H9 (cell line): ENCODE results near the gene RGS3. TPM values are rescaled to one million over a fixed set of nuclear protein-coding genes. Genes with fewer than 3 reads are reported as not detected.

Experiments
- DNase-seq: peaks from one replicate; pipeline ENCODE4 v3.0.0-alpha.2; 2017
- H2AFZ ChIP-seq: one replicate; pipeline ENCODE4 v1.6.1; 2013; ENCODE audit warnings: mild to moderate bottlenecking, low read length, control low read depth, moderate library complexity
- H2AK5ac ChIP-seq: 2 replicates; pipeline ENCODE4 v1.6.1; 2013; ENCODE audit warnings: low read length, control low read depth, mixed read lengths; ENCODE audit not compliant: insufficient read length
- H2BK120ac ChIP-seq: one replicate; pipeline ENCODE4 v1.6.1; 2013; ENCODE audit warnings: low read depth, mild to moderate bottlenecking, low read length, control low read depth, inconsistent platforms; ENCODE audit not compliant: poor library complexity, severe bottlenecking
- H2BK12ac ChIP-seq: 2 replicates; pipeline ENCODE4 v1.6.1; 2013; ENCODE audit warnings: low read length, control low read depth, mixed read lengths, low read depth; ENCODE audit not compliant: insufficient read length
- H2BK15ac ChIP-seq: 2 replicates; pipeline ENCODE4 v1.6.1; 2013; ENCODE audit warnings: low read depth, low read length, control low read depth
- H2BK20ac ChIP-seq: one replicate; pipeline ENCODE4 v1.6.1; 2013; ENCODE audit warnings: low read depth, mild to moderate bottlenecking, low read length, control low read depth, inconsistent platforms; ENCODE audit not compliant: poor library complexity, severe bottlenecking
- H2BK5ac ChIP-seq: 2 replicates; pipeline ENCODE4 v1.6.1; 2013; ENCODE audit warnings: low read length, control low read depth, mixed read lengths; ENCODE audit not compliant: insufficient read length
- H3K14ac ChIP-seq: 2 replicates; pipeline ENCODE4 v1.6.1; 2013; ENCODE audit warnings: low read length, control low read depth; ENCODE audit not compliant: insufficient read depth
- H3K18ac ChIP-seq: 2 replicates; pipeline ENCODE4 v1.6.1; 2013; ENCODE audit warnings: low read depth, mild to moderate bottlenecking, mixed read lengths, low read length, control low read depth; ENCODE audit not compliant: insufficient read length
- H3K23ac ChIP-seq: 2 replicates; pipeline ENCODE4 v1.6.1; 2013; ENCODE audit warnings: low read length, control low read depth, mixed read lengths, low read depth; ENCODE audit not compliant: insufficient read length
- H3K23me2 ChIP-seq: 2 replicates; pipeline ENCODE4 v1.6.1; 2013; ENCODE audit warnings: low read depth, mild to moderate bottlenecking, mixed read lengths, low read length, control low read depth; ENCODE audit not compliant: insufficient read length, poor library complexity, severe bottlenecking
- H3K27ac ChIP-seq: 2 replicates; pipeline ENCODE4 v1.5.1; 2013; ENCODE audit warnings: low read length, control low read depth, mixed read lengths, low read depth; ENCODE audit not compliant: insufficient read length
- H3K27me3 ChIP-seq: 2 replicates; pipeline ENCODE4 v1.6.1; 2013; ENCODE audit warnings: low read length, control low read depth, inconsistent platforms; ENCODE audit not compliant: insufficient read depth
- H3K4ac ChIP-seq: 2 replicates; pipeline ENCODE4 v1.6.1; 2013; ENCODE audit warnings: low read depth, mild to moderate bottlenecking, control low read depth, inconsistent platforms, low read length, moderate library complexity
- H3K4me1 ChIP-seq: 2 replicates; pipeline ENCODE4 v1.6.1; 2013; ENCODE audit warnings: low read length, control low read depth, inconsistent platforms; ENCODE audit not compliant: insufficient read depth
- H3K4me2 ChIP-seq: 2 replicates; pipeline ENCODE4 v1.6.1; 2013; ENCODE audit warnings: low read length, control low read depth, mixed read lengths; ENCODE audit not compliant: insufficient read length, insufficient read depth
- H3K56ac ChIP-seq: 2 replicates; pipeline ENCODE4 v1.6.1; 2013; ENCODE audit warnings: low read depth, mild to moderate bottlenecking, mixed read lengths, low read length, control low read depth; ENCODE audit not compliant: insufficient read length
- H3K79me1 ChIP-seq: 2 replicates; pipeline ENCODE4 v1.6.1; 2013; ENCODE audit warnings: low read depth, mild to moderate bottlenecking, moderate library complexity, low read length, control low read depth, inconsistent platforms; ENCODE audit not compliant: insufficient read depth, poor library complexity, severe bottlenecking
- H3K79me2 ChIP-seq: 2 replicates; pipeline ENCODE4 v1.6.1; 2013; ENCODE audit warnings: low read length, control low read depth, inconsistent platforms; ENCODE audit not compliant: insufficient read depth
- H3K9ac ChIP-seq: 2 replicates; pipeline ENCODE4 v1.6.1; 2013; ENCODE audit warnings: low read length, control low read depth, mixed read lengths; ENCODE audit not compliant: insufficient read length; ENCODE audit errors: extremely low read depth
- H3K9me3 ChIP-seq: one replicate; pipeline ENCODE4 v1.6.1; 2013; ENCODE audit warnings: low read depth, low read length, inconsistent platforms; ENCODE audit not compliant: control insufficient read depth
- H3T11ph ChIP-seq: one replicate; pipeline ENCODE4 v1.6.1; 2013; ENCODE audit warnings: mild to moderate bottlenecking, low read length, control low read depth, inconsistent platforms
- H4K20me1 ChIP-seq: one replicate; pipeline ENCODE4 v1.6.1; 2013; ENCODE audit not compliant: control insufficient read depth, insufficient read length, insufficient read depth
- H4K5ac ChIP-seq: 2 replicates; pipeline ENCODE4 v1.6.1; 2013; ENCODE audit warnings: low read depth, mild to moderate bottlenecking, mixed read lengths, low read length, control low read depth; ENCODE audit not compliant: insufficient read length
- H4K8ac ChIP-seq: replicated peaks from 2 replicates; pipeline ENCODE4 v1.6.1; 2013; ENCODE audit warnings: low read length, control low read depth, mixed read lengths, low read depth; ENCODE audit not compliant: insufficient read length
- H4K91ac ChIP-seq: 2 replicates; pipeline ENCODE4 v1.6.1; 2013; ENCODE audit warnings: low read depth, mild to moderate bottlenecking, moderate library complexity, mixed read lengths, low read length, control low read depth; ENCODE audit not compliant: insufficient read length
- H3K27ac Mint-ChIP-seq, 3 experiments: 2 replicates in 2 of 3; 3 replicates in 1 of 3; pipeline ENCODE4 v1.8.0; 2020 to 2021; ENCODE audit warnings: mixed read lengths in 3 of 3, mild to moderate bottlenecking in 1 of 3, moderate library complexity in 1 of 3
- H3K27me3 Mint-ChIP-seq: 2 replicates; pipeline ENCODE4 v1.8.0; 2021; ENCODE audit warnings: low read depth, mild to moderate bottlenecking, moderate library complexity, mixed read lengths
- H3K36me3 Mint-ChIP-seq, 3 experiments: 2 replicates in 2 of 3; 3 replicates in 1 of 3; pipeline ENCODE4 v1.8.0; 2020 to 2021; ENCODE audit warnings: low read depth in 3 of 3, mixed read lengths in 3 of 3; ENCODE audit not compliant: insufficient read depth in 1 of 3
- H3K4me1 Mint-ChIP-seq, 2 experiments: 2 replicates each; pipeline ENCODE4 v1.8.0; 2020; ENCODE audit warnings: mixed read lengths in 2 of 2
- H3K4me3 Mint-ChIP-seq, 2 experiments: 2 replicates in 1 of 2; 3 replicates in 1 of 2; pipeline ENCODE4 v1.8.0; 2020 to 2021; ENCODE audit warnings: mild to moderate bottlenecking in 2 of 2, mixed read lengths in 2 of 2, moderate library complexity in 1 of 2
- H3K9me3 Mint-ChIP-seq, 2 experiments: 2 replicates in 1 of 2; 3 replicates in 1 of 2; pipeline ENCODE4 v1.8.0; 2020; ENCODE audit warnings: mild to moderate bottlenecking in 2 of 2, mixed read lengths in 2 of 2, moderate library complexity in 1 of 2
- CTCF ChIP-seq: fragments of 200-600 bp; sonication (generic); conservative IDR thresholded peaks from 3 replicates; pipeline ENCODE4 v1.8.0; 2021; ENCODE audit warnings: antibody characterized with exemption, mild to moderate bottlenecking
- WGBS: extraction: QIAGEN DNeasy Blood & Tissue Kit; methylation state at CpG from one replicate; pipeline ENCODE4 v1.1.7; 2013; ENCODE audit warnings: missing lambda C conversion rate, low lambda C conversion rate, mixed read lengths; ENCODE audit not compliant: insufficient read length; ENCODE audit errors: extremely low coverage; 5-methylcytosine and 5-hydroxymethylcytosine counted together
- total RNA-seq: library from RNA; stranded (reverse); gene quantifications from 2 replicates; pipeline ENCODE4 v1.2.1, GENCODE V29; 2021

The RGS3 gene
- total RNA-seq, 1 experiment from 2014 or later: 13.9 TPM

- no peak overlapping the region; a peak in 1 of 7 replicates for H3K27ac Mint-ChIP-seq
- H4K8ac ChIP-seq: no peak overlapping the region
- H3K9me3 Mint-ChIP-seq: no peaks in the 10 kb centered on the region
- no peak overlapping the region for H3K18ac ChIP-seq
- H2BK5ac ChIP-seq: no peak overlapping the region
- H3K56ac ChIP-seq: no peak overlapping the region
- no peak overlapping the region for H2BK20ac ChIP-seq
- no peak for DNase-seq
- H3K4me1 Mint-ChIP-seq: peaks cover 18 to 38% of the 10 kb centered on the region in 2 experiments
- no peak overlapping the region for H4K91ac ChIP-seq
- H2BK12ac ChIP-seq: no peak overlapping the region
- H3K9ac ChIP-seq: no peak overlapping the region
- H3T11ph ChIP-seq: no peak overlapping the region
- H4K20me1 ChIP-seq: no peaks in the 10 kb centered on the region
- H3K27me3 Mint-ChIP-seq: peaks cover 11% of the 10 kb centered on the region
- no peaks in the 10 kb centered on the region for H3K79me2 ChIP-seq
- H3K79me1 ChIP-seq: no peaks in the 10 kb centered on the region
- no peaks in the 10 kb centered on the region for H3K23me2 ChIP-seq
- no peaks in the 10 kb centered on the region for H3K9me3 ChIP-seq
- H3K4me2 ChIP-seq: no peak overlapping the region
- H2BK15ac ChIP-seq: no peak overlapping the region
- no peak overlapping the region for H3K4ac ChIP-seq
- no peak overlapping the region for H3K27ac ChIP-seq
- H2BK120ac ChIP-seq: no peak overlapping the region
- no peak overlapping the region for H2AK5ac ChIP-seq
- no peaks in the 10 kb centered on the region for H3K27me3 ChIP-seq
- TF ChIP-seq CTCF: no peak
- no peak overlapping the region for H4K5ac ChIP-seq
- H3K14ac ChIP-seq: no peak overlapping the region
- H3K23ac ChIP-seq: no peak overlapping the region
- no peak overlapping the region; a peak in 1 of 5 replicates for H3K4me3 Mint-ChIP-seq
- no peak overlapping the region for H2AFZ ChIP-seq
- no CpG with 5 or more reads among the region's 15 CpGs for WGBS
- no peaks in the 10 kb centered on the region for H3K36me3 Mint-ChIP-seq
- H3K4me1 ChIP-seq: no peaks in the 10 kb centered on the region; the same call in 1 of the 2 replicates
Measured at GRCh38 chr9:113632776-113633590, 169.5 kb downstream of the RGS3 start.
